ENCODE data around the gene SEMA7A. TPM values are rescaled to one million over a fixed set of nuclear protein-coding genes. Genes with fewer than 3 reads are reported as not detected.

The SEMA7A gene
- total RNA-seq, 6 experiments from 2014 or later: 115 to 196 (median 129) TPM

DNA sequence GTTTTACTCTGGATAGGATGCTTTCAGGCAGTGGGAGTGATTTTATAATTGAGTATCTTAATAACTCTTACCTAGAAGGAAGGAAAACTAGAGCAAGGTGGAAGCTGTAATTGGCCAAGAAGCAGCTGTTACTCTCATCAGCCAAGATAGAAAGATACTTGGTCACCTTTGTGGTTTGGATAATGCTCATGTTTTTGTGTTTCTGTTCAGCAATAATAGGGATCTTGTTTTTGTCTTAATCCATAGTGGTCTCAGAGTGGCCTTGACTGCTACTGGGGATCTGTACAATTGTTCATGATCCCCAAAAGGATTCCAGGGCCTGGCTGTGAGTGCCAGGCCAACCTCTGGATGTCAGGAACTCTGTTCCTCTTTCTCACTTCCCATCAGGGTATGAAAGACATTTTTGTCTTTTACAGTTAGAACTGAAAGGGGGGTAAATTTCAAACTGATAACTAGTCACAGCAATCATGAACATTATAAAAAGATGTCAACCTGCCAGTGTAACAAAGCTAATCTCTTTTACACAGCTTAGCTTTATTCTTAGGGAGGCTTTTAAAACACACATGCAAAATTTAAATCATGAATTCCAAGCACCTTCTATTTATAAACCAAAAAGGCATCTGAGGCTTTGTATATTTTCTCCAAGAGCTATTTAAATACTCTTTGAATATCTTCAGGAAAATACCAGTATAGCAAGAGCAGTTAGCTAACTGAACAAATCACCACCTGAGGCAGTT is 21.2 kb upstream of the SEMA7A start:
- peaks cover 18% of the 10 kb centered on the region for H3K36me3 Mint-ChIP-seq (ENCODE audit: low read depth)
- no peak overlapping the region for H3K4me3 Mint-ChIP-seq
- H3K27ac Mint-ChIP-seq: no peak overlapping the region
- H3K27me3 Mint-ChIP-seq (ENCODE audit: insufficient read depth): no peaks in the 10 kb centered on the region; the same call in 1 of the 2 replicates
- no peak for DNase-seq
- H3K4me1 Mint-ChIP-seq (ENCODE audit: low read depth): peaks cover 7% of the 10 kb centered on the region
- H3K9me3 Mint-ChIP-seq: no peaks in the 10 kb centered on the region
- TF ChIP-seq, protein P1, sequence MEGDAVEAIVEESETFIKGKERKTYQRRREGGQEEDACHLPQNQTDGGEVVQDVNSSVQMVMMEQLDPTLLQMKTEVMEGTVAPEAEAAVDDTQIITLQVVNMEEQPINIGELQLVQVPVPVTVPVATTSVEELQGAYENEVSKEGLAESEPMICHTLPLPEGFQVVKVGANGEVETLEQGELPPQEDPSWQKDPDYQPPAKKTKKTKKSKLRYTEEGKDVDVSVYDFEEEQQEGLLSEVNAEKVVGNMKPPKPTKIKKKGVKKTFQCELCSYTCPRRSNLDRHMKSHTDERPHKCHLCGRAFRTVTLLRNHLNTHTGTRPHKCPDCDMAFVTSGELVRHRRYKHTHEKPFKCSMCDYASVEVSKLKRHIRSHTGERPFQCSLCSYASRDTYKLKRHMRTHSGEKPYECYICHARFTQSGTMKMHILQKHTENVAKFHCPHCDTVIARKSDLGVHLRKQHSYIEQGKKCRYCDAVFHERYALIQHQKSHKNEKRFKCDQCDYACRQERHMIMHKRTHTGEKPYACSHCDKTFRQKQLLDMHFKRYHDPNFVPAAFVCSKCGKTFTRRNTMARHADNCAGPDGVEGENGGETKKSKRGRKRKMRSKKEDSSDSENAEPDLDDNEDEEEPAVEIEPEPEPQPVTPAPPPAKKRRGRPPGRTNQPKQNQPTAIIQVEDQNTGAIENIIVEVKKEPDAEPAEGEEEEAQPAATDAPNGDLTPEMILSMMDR (IDR thresholded peaks at IDR 0.05): no peak

DNA sequence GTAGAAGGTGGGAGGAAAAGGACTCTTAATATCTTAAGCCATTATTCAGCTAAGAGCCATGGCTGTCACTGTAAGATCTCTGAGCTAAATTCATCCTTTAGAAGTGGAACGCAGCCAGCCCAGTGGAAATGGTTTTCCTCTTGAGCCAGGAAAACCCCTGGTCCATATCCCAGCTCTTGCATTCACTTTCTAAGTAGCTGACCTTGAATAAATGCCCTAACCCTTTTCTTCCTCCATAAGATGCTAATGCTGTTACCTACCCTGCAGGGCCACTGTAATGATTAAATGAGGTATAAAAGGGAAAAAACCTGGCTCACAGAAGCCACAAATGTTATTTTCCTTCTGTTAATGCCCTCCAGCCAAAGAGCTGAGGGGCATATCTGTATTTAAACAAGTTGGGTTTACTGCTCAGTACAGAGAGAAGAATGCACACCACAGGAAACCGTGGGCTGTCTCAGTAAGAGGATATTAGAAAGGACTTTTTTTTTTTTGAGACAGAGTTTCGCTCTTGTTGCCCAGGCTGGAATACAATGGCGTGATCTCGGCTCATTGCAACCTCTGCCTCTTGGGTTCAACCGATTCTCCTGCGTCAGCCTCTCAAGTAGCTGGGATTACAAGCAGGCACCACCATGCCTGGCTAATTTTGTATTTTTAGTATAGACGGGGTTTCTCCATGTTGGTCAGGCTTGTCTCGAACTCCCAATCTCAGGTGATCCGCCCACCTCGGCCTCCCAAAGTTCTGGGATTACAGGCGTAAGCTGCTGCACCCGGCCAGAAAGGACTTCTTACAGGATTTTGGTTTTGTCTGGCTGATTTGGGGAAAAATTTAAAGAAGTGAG is 20.4 kb upstream of the SEMA7A start:
- Mint-ChIP-seq H3K27ac (no peak overlapping the region), H3K4me1 (ENCODE audit: low read depth) (peaks cover 7% of the 10 kb centered on the region), H3K27me3 (ENCODE audit: insufficient read depth) (no peaks in the 10 kb centered on the region; the same call in 1 of the 2 replicates), H3K9me3 (no peaks in the 10 kb centered on the region), H3K4me3 (no peak overlapping the region), H3K36me3 (ENCODE audit: low read depth) (peaks cover 18% of the 10 kb centered on the region)
- DNase-seq: no peak
- TF ChIP-seq, protein P1 (IDR thresholded peaks at IDR 0.05): no peak

DNA sequence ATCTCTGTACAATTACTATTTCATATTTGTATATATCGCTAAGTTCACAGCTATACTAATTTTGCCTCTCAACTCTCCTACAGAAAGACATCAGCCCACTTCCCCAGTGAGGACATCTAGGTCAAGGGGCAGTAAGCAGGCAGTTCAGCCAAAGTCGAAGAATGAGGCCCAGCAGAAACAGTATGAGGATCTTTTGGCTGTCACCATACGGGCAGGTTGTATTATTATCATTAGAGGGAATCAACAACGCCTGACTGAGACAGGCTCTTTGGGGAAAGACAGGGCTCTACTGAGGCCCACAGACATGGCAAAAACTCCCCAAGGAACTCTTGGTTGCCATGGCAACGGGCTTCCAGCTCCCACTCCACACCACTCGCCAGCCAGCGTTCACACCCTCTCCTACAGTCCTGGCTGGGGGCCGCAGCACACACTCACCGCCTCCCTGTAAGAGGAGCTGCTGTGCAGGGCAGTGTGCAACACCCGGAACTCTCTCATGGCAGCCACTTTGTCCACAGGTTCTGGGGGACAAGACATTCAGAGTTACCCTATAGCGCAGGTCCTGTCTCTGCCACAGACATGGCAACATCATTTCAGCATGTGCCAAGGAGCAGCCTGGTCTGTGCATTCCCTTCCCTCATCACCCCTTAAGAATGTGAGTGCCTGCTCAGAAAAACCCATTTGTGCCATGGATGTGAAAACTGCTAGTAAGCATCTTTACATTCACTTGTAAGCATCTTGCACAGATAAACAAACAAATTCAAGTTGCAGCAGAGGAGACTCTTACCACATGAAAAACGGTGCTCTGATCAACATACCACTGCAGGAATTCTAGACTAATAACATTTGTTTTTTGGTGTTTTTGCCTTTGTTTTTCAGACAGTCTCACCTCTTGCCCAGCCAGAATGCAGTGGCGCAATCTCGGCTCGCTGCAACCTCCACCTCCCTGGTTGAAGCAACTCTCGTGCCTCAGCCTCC is 18.4 kb upstream of the SEMA7A start:
- no peaks in the 10 kb centered on the region; the same call in 1 of the 2 replicates for H3K27me3 Mint-ChIP-seq (ENCODE audit: insufficient read depth)
- no peak overlapping the region for H3K27ac Mint-ChIP-seq
- H3K4me3 Mint-ChIP-seq: no peak overlapping the region
- no peaks in the 10 kb centered on the region for H3K9me3 Mint-ChIP-seq
- H3K4me1 Mint-ChIP-seq (ENCODE audit: low read depth): peaks cover 7% of the 10 kb centered on the region
- no peak for DNase-seq
- TF ChIP-seq, protein P1 (IDR thresholded peaks at IDR 0.05): no peak
- H3K36me3 Mint-ChIP-seq (ENCODE audit: low read depth): peaks cover 26% of the 10 kb centered on the region

DNA sequence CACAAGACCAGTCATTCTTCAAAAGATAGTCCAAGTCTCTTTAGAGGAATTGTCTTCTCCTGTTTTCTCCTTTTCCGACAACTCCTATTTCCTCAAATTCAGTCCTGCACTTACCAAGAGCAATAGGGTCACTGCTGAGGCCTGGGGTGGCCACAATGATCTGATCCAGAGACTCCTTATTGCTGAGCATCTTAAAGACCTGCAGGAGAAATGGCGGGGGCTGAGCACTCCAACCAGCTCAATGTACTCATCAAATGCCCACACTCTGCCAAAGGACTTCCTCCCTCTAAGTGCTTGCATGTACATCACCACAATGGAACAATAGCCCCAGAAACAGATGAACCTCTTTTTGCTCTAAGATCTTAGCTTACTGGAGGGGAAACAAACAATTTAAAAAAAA is 17.6 kb upstream of the SEMA7A start:
- Mint-ChIP-seq H3K9me3 (no peaks in the 10 kb centered on the region), H3K27ac (no peak overlapping the region), H3K36me3 (ENCODE audit: low read depth) (peaks cover 28% of the 10 kb centered on the region), H3K27me3 (ENCODE audit: insufficient read depth) (no peaks in the 10 kb centered on the region; the same call in 1 of the 2 replicates), H3K4me1 (ENCODE audit: low read depth) (peaks cover 5% of the 10 kb centered on the region), H3K4me3 (no peak overlapping the region)
- TF ChIP-seq, protein P1 (IDR thresholded peaks at IDR 0.05): no peak
- no peak for DNase-seq

DNA sequence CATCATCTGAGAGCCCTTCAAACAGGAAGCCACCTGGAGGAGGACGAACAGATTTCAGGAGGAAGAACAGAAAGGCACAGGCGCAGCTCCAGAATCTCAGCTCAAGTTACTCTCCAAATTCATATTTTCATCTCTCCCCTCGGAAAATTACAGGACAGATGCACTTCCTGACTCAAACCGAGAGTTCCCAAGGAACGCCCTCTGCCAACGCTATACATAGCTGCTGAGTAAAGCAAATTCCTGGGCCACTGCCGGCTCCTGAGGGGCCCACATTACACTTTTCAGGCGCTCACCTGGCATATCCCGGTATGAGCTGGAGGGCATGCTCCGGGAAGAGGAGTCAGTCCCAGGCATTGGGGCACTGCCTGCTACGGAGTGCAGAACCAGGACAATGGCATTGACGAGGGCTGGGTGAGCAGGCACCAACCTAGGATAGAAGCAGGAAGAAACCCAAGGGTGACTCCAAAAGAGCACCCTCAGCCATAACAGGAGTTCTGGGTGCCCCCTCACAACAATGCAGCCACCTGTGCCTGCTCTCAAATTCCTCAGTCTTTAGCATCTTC is 16.0 kb upstream of the SEMA7A start:
- Mint-ChIP-seq H3K9me3 (no peaks in the 10 kb centered on the region), H3K27me3 (ENCODE audit: insufficient read depth) (no peaks in the 10 kb centered on the region; the same call in 1 of the 2 replicates), H3K4me3 (no peak overlapping the region), H3K27ac (no peak overlapping the region), H3K36me3 (ENCODE audit: low read depth) (peaks cover 23% of the 10 kb centered on the region), H3K4me1 (ENCODE audit: low read depth) (no peaks in the 10 kb centered on the region)
- TF ChIP-seq, protein P1 (IDR thresholded peaks at IDR 0.05): no peak
- no peak for DNase-seq

All from HFFc6 (cell line).